Measurements from ENCODE around the gene USP21.

DNA sequence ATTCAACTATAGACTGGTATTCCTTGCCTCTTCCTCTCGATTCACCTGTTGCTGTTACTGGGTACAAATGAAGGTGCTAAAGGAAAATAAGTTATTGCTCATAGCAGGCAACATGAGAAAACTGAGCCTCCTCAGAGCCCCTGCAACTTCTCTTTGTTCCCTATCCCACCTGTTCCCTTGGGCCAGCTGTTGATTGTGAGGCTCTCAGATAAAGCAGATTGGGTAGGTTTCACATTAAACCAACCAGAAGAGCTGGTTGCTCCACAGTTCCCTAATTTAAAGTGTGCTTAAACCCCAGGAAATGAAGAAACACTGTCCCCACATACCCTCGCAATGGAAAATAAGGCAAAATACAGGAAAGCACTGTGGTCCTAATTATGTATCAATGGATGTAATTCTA lies 31.7 kb upstream of the USP21 start:
- TF ChIP-seq, protein P1, sequence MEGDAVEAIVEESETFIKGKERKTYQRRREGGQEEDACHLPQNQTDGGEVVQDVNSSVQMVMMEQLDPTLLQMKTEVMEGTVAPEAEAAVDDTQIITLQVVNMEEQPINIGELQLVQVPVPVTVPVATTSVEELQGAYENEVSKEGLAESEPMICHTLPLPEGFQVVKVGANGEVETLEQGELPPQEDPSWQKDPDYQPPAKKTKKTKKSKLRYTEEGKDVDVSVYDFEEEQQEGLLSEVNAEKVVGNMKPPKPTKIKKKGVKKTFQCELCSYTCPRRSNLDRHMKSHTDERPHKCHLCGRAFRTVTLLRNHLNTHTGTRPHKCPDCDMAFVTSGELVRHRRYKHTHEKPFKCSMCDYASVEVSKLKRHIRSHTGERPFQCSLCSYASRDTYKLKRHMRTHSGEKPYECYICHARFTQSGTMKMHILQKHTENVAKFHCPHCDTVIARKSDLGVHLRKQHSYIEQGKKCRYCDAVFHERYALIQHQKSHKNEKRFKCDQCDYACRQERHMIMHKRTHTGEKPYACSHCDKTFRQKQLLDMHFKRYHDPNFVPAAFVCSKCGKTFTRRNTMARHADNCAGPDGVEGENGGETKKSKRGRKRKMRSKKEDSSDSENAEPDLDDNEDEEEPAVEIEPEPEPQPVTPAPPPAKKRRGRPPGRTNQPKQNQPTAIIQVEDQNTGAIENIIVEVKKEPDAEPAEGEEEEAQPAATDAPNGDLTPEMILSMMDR (conservative IDR thresholded peaks at IDR 0.05) = no peak
- no peak for TF ChIP-seq ZFX (IDR thresholded peaks at IDR 0.05)

Data from C4-2B (cell line).